ENCODE data around the gene KISS1R. TPM values are rescaled to one million over a fixed set of nuclear protein-coding genes. Genes with fewer than 3 reads are reported as not detected.

KISS1R gene
- total and polyA plus RNA-seq, 4 donors: not detected

- DNase-seq (ENCODE audit: low spot score): no peak
- Histone ChIP-seq H3K4me3 (ENCODE audit: low read depth in 1 of 3, low read length in 3 of 3) (no peak overlapping the region), H3K27me3 (ENCODE audit: control insufficient read depth in 4 of 4, insufficient read depth in 4 of 4, low read length in 3 of 4) (no peaks in the 10 kb centered on the region), H3K9ac (ENCODE audit: low read depth in 1 of 2, low read length in 2 of 2) (no peak overlapping the region), H3K27ac (ENCODE audit: low read depth in 1 of 2, low read length in 2 of 2) (no peak overlapping the region), H3K36me3 (ENCODE audit: control insufficient read depth in 4 of 4, insufficient read depth in 3 of 4, low read depth in 1 of 4, low read length in 3 of 4) (no peaks in the 10 kb centered on the region), H3K4me1 (ENCODE audit: control insufficient read depth in 4 of 4, insufficient read depth in 4 of 4, low read length in 3 of 4) (peaks cover 23 to 51% (median 32%) of the 10 kb centered on the region in 4 donors), H3K9me3 (ENCODE audit: control insufficient read depth in 4 of 4, low read length in 3 of 4) (no peaks in the 10 kb centered on the region)
- WGBS: 93% methylated on average over 32 of the region's 32 CpGs
- no peak for TF ChIP-seq RXRA (IDR thresholded peaks at IDR 0.05)
- no peak for TF ChIP-seq RAD21 (IDR thresholded peaks at IDR 0.05)
- no peak for TF ChIP-seq ATF3 (IDR thresholded peaks at IDR 0.05)
- TF ChIP-seq TAF1 (conservative IDR thresholded peaks at IDR 0.05): no peak
- TF ChIP-seq HNF4A (conservative IDR thresholded peaks at IDR 0.05): no peak
- no peak for TF ChIP-seq HNF4G (IDR thresholded peaks at IDR 0.05)
- no peak for TF ChIP-seq EGR1 (IDR thresholded peaks at IDR 0.05; ENCODE audit: low read depth in 2 of 2)
- TF ChIP-seq NR2F2 (IDR thresholded peaks at IDR 0.05): no peak
- no peak for TF ChIP-seq JUND (IDR thresholded peaks at IDR 0.05)
- TF ChIP-seq YY1 (IDR thresholded peaks at IDR 0.05): no peak
- TF ChIP-seq FOXA2 (IDR thresholded peaks at IDR 0.05): no peak
- TF ChIP-seq GABPA (IDR thresholded peaks at IDR 0.05 in 1 of 2, conservative IDR thresholded peaks at IDR 0.05 in 1 of 2): no peak
- TF ChIP-seq FOXA1 (IDR thresholded peaks at IDR 0.05): no peak
- TF ChIP-seq MAX (IDR thresholded peaks at IDR 0.05): no peak
Observed at GRCh38 chr19:931860-932647, 14.9 kb downstream of the KISS1R start.

DNA sequence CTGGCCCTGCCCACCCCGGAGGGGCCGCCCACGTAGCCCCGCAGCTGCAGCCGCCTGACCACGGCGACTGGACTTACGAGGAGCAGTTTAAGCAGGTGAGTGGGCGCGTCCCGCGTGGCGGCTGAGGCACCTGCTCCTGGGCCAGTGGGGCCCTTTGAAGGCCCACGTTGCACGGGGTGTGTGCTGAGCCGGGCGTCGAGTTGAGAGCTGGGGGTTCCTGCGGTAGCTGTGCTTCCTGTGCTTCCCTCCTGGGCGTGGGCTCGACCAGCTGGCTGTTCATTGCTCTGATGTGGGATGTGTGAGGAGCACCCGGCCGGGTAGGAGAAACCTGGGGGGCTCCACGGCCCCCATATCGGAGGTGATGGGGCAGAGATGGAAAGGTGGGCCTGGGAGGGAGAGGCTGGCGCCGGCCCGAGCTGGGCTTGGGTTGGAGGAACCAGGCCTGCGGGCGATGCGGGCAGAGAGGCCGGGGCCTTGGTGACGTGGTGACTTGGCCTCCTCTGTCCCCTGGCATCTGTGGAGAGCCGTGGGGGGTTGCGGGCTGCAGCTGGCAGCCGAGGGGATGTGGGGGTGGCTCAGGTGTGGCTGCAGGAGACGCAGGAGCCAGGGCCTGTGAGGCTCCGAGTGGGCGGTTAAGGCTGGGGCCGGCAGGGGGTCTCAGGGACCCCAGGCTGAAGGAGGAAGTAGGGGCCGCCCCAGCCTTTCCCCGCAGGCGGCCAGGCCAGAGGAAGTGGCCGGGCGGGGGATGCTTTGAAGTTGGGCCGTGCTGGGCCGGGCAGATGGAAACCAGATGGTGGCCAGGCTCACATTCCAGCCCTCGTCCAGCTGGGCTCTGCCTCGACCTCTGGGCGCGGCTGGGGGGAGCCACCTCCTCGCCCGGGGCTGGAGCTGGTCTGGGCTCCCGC, 15.8 kb downstream of the KISS1R start:
- H3K9me3 ChIP-seq (ENCODE audit: control insufficient read depth in 4 of 4, low read length in 3 of 4): no peaks in the 10 kb centered on the region
- H3K36me3 ChIP-seq (ENCODE audit: control insufficient read depth in 4 of 4, insufficient read depth in 3 of 4, low read depth in 1 of 4, low read length in 3 of 4): no peaks in the 10 kb centered on the region
- no peak for DNase-seq (ENCODE audit: low spot score)
- H3K27ac ChIP-seq (ENCODE audit: low read depth in 1 of 2, low read length in 2 of 2): no peak overlapping the region
- 75% methylated on average over 54 of the region's 54 CpGs for WGBS
- H3K4me1 ChIP-seq (ENCODE audit: control insufficient read depth in 4 of 4, insufficient read depth in 4 of 4, low read length in 3 of 4): peaks cover 18 to 45% (median 28%) of the 10 kb centered on the region in 4 donors
- H3K27me3 ChIP-seq (ENCODE audit: control insufficient read depth in 4 of 4, insufficient read depth in 4 of 4, low read length in 3 of 4): no peaks in the 10 kb centered on the region
- TF ChIP-seq, protein P1, sequence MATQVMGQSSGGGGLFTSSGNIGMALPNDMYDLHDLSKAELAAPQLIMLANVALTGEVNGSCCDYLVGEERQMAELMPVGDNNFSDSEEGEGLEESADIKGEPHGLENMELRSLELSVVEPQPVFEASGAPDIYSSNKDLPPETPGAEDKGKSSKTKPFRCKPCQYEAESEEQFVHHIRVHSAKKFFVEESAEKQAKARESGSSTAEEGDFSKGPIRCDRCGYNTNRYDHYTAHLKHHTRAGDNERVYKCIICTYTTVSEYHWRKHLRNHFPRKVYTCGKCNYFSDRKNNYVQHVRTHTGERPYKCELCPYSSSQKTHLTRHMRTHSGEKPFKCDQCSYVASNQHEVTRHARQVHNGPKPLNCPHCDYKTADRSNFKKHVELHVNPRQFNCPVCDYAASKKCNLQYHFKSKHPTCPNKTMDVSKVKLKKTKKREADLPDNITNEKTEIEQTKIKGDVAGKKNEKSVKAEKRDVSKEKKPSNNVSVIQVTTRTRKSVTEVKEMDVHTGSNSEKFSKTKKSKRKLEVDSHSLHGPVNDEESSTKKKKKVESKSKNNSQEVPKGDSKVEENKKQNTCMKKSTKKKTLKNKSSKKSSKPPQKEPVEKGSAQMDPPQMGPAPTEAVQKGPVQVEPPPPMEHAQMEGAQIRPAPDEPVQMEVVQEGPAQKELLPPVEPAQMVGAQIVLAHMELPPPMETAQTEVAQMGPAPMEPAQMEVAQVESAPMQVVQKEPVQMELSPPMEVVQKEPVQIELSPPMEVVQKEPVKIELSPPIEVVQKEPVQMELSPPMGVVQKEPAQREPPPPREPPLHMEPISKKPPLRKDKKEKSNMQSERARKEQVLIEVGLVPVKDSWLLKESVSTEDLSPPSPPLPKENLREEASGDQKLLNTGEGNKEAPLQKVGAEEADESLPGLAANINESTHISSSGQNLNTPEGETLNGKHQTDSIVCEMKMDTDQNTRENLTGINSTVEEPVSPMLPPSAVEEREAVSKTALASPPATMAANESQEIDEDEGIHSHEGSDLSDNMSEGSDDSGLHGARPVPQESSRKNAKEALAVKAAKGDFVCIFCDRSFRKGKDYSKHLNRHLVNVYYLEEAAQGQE (IDR thresholded peaks at IDR 0.05): no peak
- no peak for TF ChIP-seq RAD21 (IDR thresholded peaks at IDR 0.05)
- TF ChIP-seq EGR1 (IDR thresholded peaks at IDR 0.05; ENCODE audit: low read depth in 2 of 2): no peak
- TF ChIP-seq HNF4A (conservative IDR thresholded peaks at IDR 0.05): no peak
- TF ChIP-seq SP1 (IDR thresholded peaks at IDR 0.05): no peak
- TF ChIP-seq FOXA1 (IDR thresholded peaks at IDR 0.05): no peak
- TF ChIP-seq RXRA (IDR thresholded peaks at IDR 0.05): no peak
- TF ChIP-seq GABPA (IDR thresholded peaks at IDR 0.05 in 1 of 2, conservative IDR thresholded peaks at IDR 0.05 in 1 of 2): no peak
- TF ChIP-seq JUND (IDR thresholded peaks at IDR 0.05): no peak
- no peak for TF ChIP-seq ATF3 (IDR thresholded peaks at IDR 0.05)
- no peak for TF ChIP-seq HNF4G (IDR thresholded peaks at IDR 0.05)
- no peak for TF ChIP-seq YY1 (IDR thresholded peaks at IDR 0.05)
- TF ChIP-seq TAF1 (conservative IDR thresholded peaks at IDR 0.05): no peak
- TF ChIP-seq FOXA2 (IDR thresholded peaks at IDR 0.05): no peak
- TF ChIP-seq ZBTB33 (IDR thresholded peaks at IDR 0.05): no peak
- TF ChIP-seq, protein P2, sequence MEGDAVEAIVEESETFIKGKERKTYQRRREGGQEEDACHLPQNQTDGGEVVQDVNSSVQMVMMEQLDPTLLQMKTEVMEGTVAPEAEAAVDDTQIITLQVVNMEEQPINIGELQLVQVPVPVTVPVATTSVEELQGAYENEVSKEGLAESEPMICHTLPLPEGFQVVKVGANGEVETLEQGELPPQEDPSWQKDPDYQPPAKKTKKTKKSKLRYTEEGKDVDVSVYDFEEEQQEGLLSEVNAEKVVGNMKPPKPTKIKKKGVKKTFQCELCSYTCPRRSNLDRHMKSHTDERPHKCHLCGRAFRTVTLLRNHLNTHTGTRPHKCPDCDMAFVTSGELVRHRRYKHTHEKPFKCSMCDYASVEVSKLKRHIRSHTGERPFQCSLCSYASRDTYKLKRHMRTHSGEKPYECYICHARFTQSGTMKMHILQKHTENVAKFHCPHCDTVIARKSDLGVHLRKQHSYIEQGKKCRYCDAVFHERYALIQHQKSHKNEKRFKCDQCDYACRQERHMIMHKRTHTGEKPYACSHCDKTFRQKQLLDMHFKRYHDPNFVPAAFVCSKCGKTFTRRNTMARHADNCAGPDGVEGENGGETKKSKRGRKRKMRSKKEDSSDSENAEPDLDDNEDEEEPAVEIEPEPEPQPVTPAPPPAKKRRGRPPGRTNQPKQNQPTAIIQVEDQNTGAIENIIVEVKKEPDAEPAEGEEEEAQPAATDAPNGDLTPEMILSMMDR (IDR thresholded peaks at IDR 0.05; ENCODE audit: low read depth, low read length, missing input control): no peak
- no peak for TF ChIP-seq NR2F2 (IDR thresholded peaks at IDR 0.05)
- TF ChIP-seq MAX (IDR thresholded peaks at IDR 0.05): no peak
- H3K9ac ChIP-seq (ENCODE audit: low read depth in 1 of 2, low read length in 2 of 2): no peak overlapping the region
- no peak overlapping the region for H3K4me3 ChIP-seq (ENCODE audit: low read depth in 1 of 3, low read length in 3 of 3)

Measured in liver (tissue), 9 donors.